Endothelial cell (in vitro differentiated cells): Measurements from ENCODE around the gene C2CD4D. TPM values are rescaled to one million over a fixed set of nuclear protein-coding genes. Genes with fewer than 3 reads are reported as not detected.
"Not testable (repeated sequence)": the region's sequence is repeated elsewhere in the genome, so short reads cannot be mapped to it uniquely, and the experiment has no call there.

Source experiments
- DNase-seq: peaks from one replicate; pipeline ENCODE4 v3.0.0; 2021; ENCODE audit warnings: low spot score
- H3K27ac Mint-ChIP-seq: one replicate; pipeline ENCODE4 v1.8.0; 2021; ENCODE audit warnings: mixed read lengths, inconsistent platforms; ENCODE audit not compliant: unreplicated experiment
- H3K27me3 Mint-ChIP-seq: one replicate; pipeline ENCODE4 v1.8.0; 2021; ENCODE audit warnings: mild to moderate bottlenecking, moderate library complexity, mixed read lengths, inconsistent platforms; ENCODE audit not compliant: unreplicated experiment
- H3K36me3 Mint-ChIP-seq: one replicate; pipeline ENCODE4 v1.8.0; 2021; ENCODE audit warnings: mild to moderate bottlenecking, low read depth, mixed read lengths, inconsistent platforms; ENCODE audit not compliant: unreplicated experiment
- H3K4me1 Mint-ChIP-seq: one replicate; pipeline ENCODE4 v1.8.0; 2021; ENCODE audit warnings: mild to moderate bottlenecking, mixed read lengths, inconsistent platforms; ENCODE audit not compliant: unreplicated experiment
- H3K4me3 Mint-ChIP-seq: one replicate; pipeline ENCODE4 v1.8.0; 2021; ENCODE audit warnings: mild to moderate bottlenecking, mixed read lengths, inconsistent platforms; ENCODE audit not compliant: unreplicated experiment
- H3K9me3 Mint-ChIP-seq: one replicate; pipeline ENCODE4 v1.8.0; 2021; ENCODE audit warnings: mixed read lengths, inconsistent platforms; ENCODE audit not compliant: unreplicated experiment
- total RNA-seq: library from RNA; stranded (reverse); fragmentation: NEBNext Ultra II Directional; extraction: Animal tissue kit (Norgen Biotek cat#: 25700); gene quantifications from one replicate; pipeline ENCODE4 v1.2.1, GENCODE V29; 2021; ENCODE audit not compliant: unreplicated experiment
- TF ChIP-seq, protein P1 (sequence below): fragments of 200-600 bp; sonication (generic); IDR thresholded peaks from one replicate; pipeline ENCODE4 v1.5.0; 2021; ENCODE audit warnings: antibody characterized with exemption; ENCODE audit not compliant: unreplicated experiment

Gene C2CD4D
- total RNA-seq, 1 donor from 2014 or later, result 0.95 TPM

DNA sequence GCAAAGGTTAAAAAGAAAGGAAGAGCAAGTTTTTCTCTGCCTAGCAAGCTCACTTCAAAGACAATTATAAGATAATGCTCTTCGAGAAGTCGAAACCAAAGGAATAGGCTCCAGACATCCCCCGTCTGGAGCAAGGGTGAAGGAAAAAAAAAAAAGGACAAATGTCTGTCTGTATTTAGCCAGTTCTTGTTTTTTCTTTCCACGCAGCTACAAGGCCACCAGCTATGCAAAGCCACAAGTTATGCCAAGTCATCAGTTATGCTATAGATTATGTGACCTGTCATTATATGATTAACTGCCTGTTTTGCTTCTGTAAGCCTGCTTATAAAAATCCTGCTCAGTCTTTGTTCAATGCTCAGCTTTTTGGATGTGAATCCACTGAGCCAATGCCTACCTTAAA is 16.3 kb upstream of the C2CD4D start:
- DNase-seq, result no peak
- peaks cover 3% of the 10 kb centered on the region for H3K36me3 Mint-ChIP-seq
- H3K9me3 Mint-ChIP-seq, result no peaks in the 10 kb centered on the region
- TF ChIP-seq, protein P1, sequence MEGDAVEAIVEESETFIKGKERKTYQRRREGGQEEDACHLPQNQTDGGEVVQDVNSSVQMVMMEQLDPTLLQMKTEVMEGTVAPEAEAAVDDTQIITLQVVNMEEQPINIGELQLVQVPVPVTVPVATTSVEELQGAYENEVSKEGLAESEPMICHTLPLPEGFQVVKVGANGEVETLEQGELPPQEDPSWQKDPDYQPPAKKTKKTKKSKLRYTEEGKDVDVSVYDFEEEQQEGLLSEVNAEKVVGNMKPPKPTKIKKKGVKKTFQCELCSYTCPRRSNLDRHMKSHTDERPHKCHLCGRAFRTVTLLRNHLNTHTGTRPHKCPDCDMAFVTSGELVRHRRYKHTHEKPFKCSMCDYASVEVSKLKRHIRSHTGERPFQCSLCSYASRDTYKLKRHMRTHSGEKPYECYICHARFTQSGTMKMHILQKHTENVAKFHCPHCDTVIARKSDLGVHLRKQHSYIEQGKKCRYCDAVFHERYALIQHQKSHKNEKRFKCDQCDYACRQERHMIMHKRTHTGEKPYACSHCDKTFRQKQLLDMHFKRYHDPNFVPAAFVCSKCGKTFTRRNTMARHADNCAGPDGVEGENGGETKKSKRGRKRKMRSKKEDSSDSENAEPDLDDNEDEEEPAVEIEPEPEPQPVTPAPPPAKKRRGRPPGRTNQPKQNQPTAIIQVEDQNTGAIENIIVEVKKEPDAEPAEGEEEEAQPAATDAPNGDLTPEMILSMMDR, result no peak
- no peak overlapping the region for H3K27ac Mint-ChIP-seq
- peaks cover 28% of the 10 kb centered on the region for H3K4me1 Mint-ChIP-seq
- H3K27me3 Mint-ChIP-seq, result peaks cover 3% of the 10 kb centered on the region
- no peak overlapping the region for H3K4me3 Mint-ChIP-seq

DNA sequence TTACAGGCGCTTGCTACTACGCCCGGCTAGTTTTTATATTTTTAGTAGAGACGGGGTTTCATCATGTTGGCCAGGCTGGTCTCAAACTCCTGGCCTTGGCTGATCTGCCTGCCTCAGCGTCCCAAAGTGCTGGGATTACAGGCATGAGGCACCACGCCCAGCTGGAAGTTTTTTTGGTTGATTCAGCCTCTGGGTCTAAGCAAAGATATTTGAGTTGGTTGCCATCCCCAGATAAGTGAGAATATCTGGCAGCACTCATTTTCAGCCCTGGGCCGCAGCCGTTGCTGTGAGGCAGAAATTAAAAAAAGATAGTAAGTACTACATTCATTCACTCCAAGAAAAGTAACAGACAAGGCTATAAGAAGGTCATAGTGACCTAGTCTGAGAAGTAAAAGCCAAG is 15.9 kb upstream of the C2CD4D start:
- H3K27me3 Mint-ChIP-seq, H3K4me3 Mint-ChIP-seq, H3K27ac Mint-ChIP-seq, DNase-seq, H3K9me3 Mint-ChIP-seq, H3K36me3 Mint-ChIP-seq: not testable (repeated sequence)
- peaks cover 25% of the 10 kb centered on the region for H3K4me1 Mint-ChIP-seq

DNA sequence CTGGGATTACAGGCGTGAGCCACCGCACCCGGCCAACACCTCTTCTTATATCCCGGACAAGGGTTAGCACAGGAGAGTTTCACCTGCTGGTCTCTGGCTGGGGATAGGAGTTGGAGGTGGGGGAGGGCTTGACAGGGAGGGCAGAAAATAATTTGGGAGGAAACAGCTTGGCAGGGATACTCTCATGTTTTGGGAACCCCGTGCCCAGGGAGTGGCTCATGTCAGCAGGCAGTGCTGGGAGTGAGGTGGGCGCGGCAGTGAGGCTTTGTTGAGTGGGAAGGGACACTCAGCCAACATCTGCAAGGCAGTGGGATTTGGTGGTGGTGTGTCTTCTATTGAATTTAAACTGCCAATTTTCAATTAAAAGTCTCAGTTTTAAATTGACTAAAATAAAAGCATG is 15.0 kb upstream of the C2CD4D start:
- Mint-ChIP-seq H3K9me3 (no peaks in the 10 kb centered on the region), H3K4me3 (no peak overlapping the region), H3K36me3 (peaks cover 3% of the 10 kb centered on the region), H3K27me3 (peaks cover 6% of the 10 kb centered on the region), H3K4me1 (peaks cover 24% of the 10 kb centered on the region), H3K27ac (no peak overlapping the region)
- TF ChIP-seq, protein P1, result no peak
- no peak for DNase-seq

DNA sequence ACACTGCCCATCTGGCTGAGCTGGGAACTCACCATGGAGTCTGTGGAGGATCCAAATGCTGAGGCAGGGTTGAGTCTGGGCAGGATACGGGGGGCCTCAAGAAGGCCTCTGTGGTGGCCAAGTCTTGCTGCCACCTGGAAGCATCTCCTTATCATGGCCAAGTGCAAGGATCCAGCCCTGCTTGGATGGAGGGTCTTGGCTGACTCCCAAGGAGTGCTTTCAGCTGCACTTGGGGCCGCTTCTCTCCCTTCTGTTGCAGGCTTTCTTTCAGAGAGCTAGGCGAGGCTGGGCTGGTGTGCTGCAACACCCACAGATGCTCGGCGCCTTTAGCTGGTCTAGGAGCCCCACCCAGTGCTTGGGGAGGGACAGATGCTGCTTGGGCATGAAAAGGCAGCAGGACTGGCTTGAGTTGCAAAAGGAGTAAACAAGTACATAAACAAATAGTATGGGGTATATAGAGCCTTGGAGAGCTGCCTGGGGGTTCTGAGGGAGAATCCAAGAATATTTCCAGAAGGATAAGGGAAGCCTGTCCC is 13.9 kb upstream of the C2CD4D start, which contains the start of gene THEM5:
TSS of gene THEM5 (minus strand) at position 302 of the 533 bp plus-strand sequence. CDS start at position 155, 147 bp downstream.
- H3K4me3 Mint-ChIP-seq, result no peak within 1 kb of the TSS
- H3K9me3 Mint-ChIP-seq, result no peaks in the 10 kb centered on the region
- H3K27ac Mint-ChIP-seq, result no peak within 1 kb of the TSS
- TF ChIP-seq, protein P1, result no peak
- H3K27me3 Mint-ChIP-seq, result peaks cover 6% of the 10 kb centered on the region
- DNase-seq, result no peak
- H3K36me3 Mint-ChIP-seq, result peaks cover 3% of the 10 kb centered on the region
- peaks cover 28% of the 10 kb centered on the region for H3K4me1 Mint-ChIP-seq

DNA sequence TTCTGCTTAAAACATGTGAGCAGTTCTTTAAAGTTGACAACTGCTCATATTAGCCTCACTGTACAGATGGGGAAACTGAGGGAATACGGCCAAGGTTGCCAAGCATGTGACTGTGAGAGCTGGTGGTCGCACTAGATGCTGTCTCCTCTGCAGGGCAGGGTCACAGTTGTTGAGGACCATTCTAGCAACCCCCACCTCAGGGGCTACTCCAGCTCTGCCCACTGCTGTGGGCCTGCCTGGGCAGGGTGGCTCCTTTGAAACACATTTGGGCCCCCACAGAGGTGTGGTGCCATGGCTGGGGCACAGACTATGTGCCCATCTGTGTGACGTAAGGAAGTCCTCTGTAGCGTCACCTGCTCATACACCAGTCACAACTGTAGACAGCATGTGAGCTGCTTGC is 13.1 kb upstream of the C2CD4D start:
- TF ChIP-seq, protein P1, result no peak
- Mint-ChIP-seq H3K36me3 (peaks cover 3% of the 10 kb centered on the region), H3K4me1 (peaks cover 29% of the 10 kb centered on the region), H3K27ac (no peak overlapping the region), H3K9me3 (no peaks in the 10 kb centered on the region), H3K4me3 (no peak overlapping the region), H3K27me3 (peaks cover 8% of the 10 kb centered on the region)
- DNase-seq, result no peak
